GM10248 (cell line): Measurements from ENCODE around the gene TCF15.

Source experiments
- CTCF ChIA-PET: fragments of 300-600 bp; sonication (Branson Sonifier 250); formaldehyde crosslinking; extraction: SDS; loops from one replicate; lab custom pipeline; 2021; ENCODE audit warnings: antibody characterized with exemption; lab: Yijun Ruan, JAX
- POLR2A ChIA-PET: fragments of 350-650 bp; sonication (Branson Sonifier 250); formaldehyde crosslinking; extraction: SDS; loops from one replicate; lab custom pipeline; 2020; ENCODE audit warnings: antibody characterized with exemption; lab: Yijun Ruan, JAX
- DNase-seq: peaks from one replicate; pipeline ENCODE4 v3.0.0; 2012; ENCODE audit errors: extremely low spot score
- CTCF ChIP-seq: IDR thresholded peaks from 2 replicates; pipeline ENCODE4 v1.5.1; 2012; ENCODE audit warnings: mild to moderate bottlenecking, low read depth; ENCODE audit errors: extremely low read depth, missing control alignments, control extremely low read depth

The TCF15 gene

GRCh38 chr20:611843-612185 is 1.7 kb upstream of the TCF15 start:
- no peak for TF ChIP-seq CTCF
- ChIA-PET CTCF (interaction anchor here (1.7 kb wide), 1 partner anchor 43 kb away, joined by 3 read pairs; no protein-coding TSS in a partner anchor), POLR2A (no interaction called here)
- no peak for DNase-seq

GRCh38 chr20:611047-611842 is 1.1 kb upstream of the TCF15 start:
- ChIA-PET CTCF (no interaction called here), POLR2A (no interaction called here)
- DNase-seq = no peak
- no peak for TF ChIP-seq CTCF

- DNase-seq = no peak
Measured at GRCh38 chr20:609371-609964, 641 bp downstream of the TCF15 start.

GRCh38 chr20:608970-609369 is 1.1 kb downstream of the TCF15 start:
- DNase-seq = no peak
- TF ChIP-seq CTCF = no peak
- ChIA-PET POLR2A (no interaction called here), CTCF (interaction anchor here (1.7 kb wide), 1 partner anchor 58 kb away, joined by 3 read pairs; no protein-coding TSS in a partner anchor)

More at GRCh38 chr20:609371-609964, 641 bp downstream of the TCF15 start:
- POLR2A ChIA-PET = no interaction called here
- no peak for TF ChIP-seq CTCF
- CTCF ChIA-PET = no interaction called here

GRCh38 chr20:607476-607875 is 2.6 kb downstream of the TCF15 start:
- CTCF ChIA-PET = interaction anchor here (0.7 to 2.4 kb wide), 7 partner anchors 8 to 60 kb away, joined by 3 to 8 read pairs (median 6); no protein-coding TSS in a partner anchor
- no peak for TF ChIP-seq CTCF
- no peak for DNase-seq
- POLR2A ChIA-PET = no interaction called here

GRCh38 chr20:605237-605636 is 4.9 kb downstream of the TCF15 start:
- ChIA-PET CTCF (interaction anchor here (0.8 to 1.1 kb wide), 3 partner anchors 16 to 134 kb away, joined by 3 to 4 read pairs (median 4); no protein-coding TSS in a partner anchor), POLR2A (no interaction called here)
- no peak for DNase-seq
- TF ChIP-seq CTCF = no peak
